ENCODE results near the gene MTF1. TPM values are rescaled to one million over a fixed set of nuclear protein-coding genes. Genes with fewer than 3 reads are reported as not detected.

MTF1 gene
- total RNA-seq, 1 donor from 2014 or later: 5.2 TPM

- no peaks in the 10 kb centered on the region for H3K27me3 ChIP-seq (ENCODE audit: control insufficient read depth, insufficient read depth, low read length)
- DNase-seq (ENCODE audit: low read depth): no peak
- H3K4me3 ChIP-seq (ENCODE audit: low read depth, low read length): no peak overlapping the region
- peaks cover 3% of the 10 kb centered on the region for H3K36me3 ChIP-seq (ENCODE audit: control insufficient read depth, insufficient read depth, low read length)
- peak; percentile 97 for TF ChIP-seq CTCF (IDR thresholded peaks at IDR 0.05; ENCODE audit: insufficient read depth, low read length, poor library complexity, severe bottlenecking)
Measured at GRCh38 chr1:37811027-37811655, 48.3 kb downstream of the MTF1 start.

- DNase-seq (ENCODE audit: low read depth): no peak
- Histone ChIP-seq H3K36me3 (ENCODE audit: control insufficient read depth, insufficient read depth, low read length) (peaks cover 3% of the 10 kb centered on the region), H3K4me3 (ENCODE audit: low read depth, low read length) (no peak overlapping the region), H3K27me3 (ENCODE audit: control insufficient read depth, insufficient read depth, low read length) (no peaks in the 10 kb centered on the region)
- no peak for TF ChIP-seq CTCF (IDR thresholded peaks at IDR 0.05; ENCODE audit: insufficient read depth, low read length, poor library complexity, severe bottlenecking)
Measured at GRCh38 chr1:37809942-37810341, 49.5 kb downstream of the MTF1 start.

- Histone ChIP-seq H3K36me3 (ENCODE audit: control insufficient read depth, insufficient read depth, low read length) (peaks cover 3% of the 10 kb centered on the region), H3K4me3 (ENCODE audit: low read depth, low read length) (peak overlapping the region; percentile 58), H3K27me3 (ENCODE audit: control insufficient read depth, insufficient read depth, low read length) (no peaks in the 10 kb centered on the region)
- DNase-seq (ENCODE audit: low read depth): no peak
- TF ChIP-seq CTCF (IDR thresholded peaks at IDR 0.05; ENCODE audit: insufficient read depth, low read length, poor library complexity, severe bottlenecking): no peak
Measured at GRCh38 chr1:37808369-37809319, 50.7 kb downstream of the MTF1 start.

- no peak for TF ChIP-seq CTCF (IDR thresholded peaks at IDR 0.05; ENCODE audit: insufficient read depth, low read length, poor library complexity, severe bottlenecking)
- Histone ChIP-seq H3K27me3 (ENCODE audit: control insufficient read depth, insufficient read depth, low read length) (no peaks in the 10 kb centered on the region), H3K36me3 (ENCODE audit: control insufficient read depth, insufficient read depth, low read length) (peaks cover 3% of the 10 kb centered on the region), H3K4me3 (ENCODE audit: low read depth, low read length) (peak within 1 kb of the TSS; percentile 58)
- DNase-seq (ENCODE audit: low read depth): peak; percentile 63
Measured at GRCh38 chr1:37807555-37808368, 51.6 kb downstream of the MTF1 start, which contains the start of the genes C1orf122 and YRDC. C1orf122 (plus strand) TSS chr1:37807790; CDS start chr1:37808405, 615 bp downstream. YRDC (minus strand) TSS chr1:37808208; CDS start chr1:37808180, 28 bp downstream.

GRCh38 chr1:37807220-37807554 lies 52.2 kb downstream of the MTF1 start:
- DNase-seq (ENCODE audit: low read depth): no peak
- H3K4me3 ChIP-seq (ENCODE audit: low read depth, low read length): peak overlapping the region; percentile 58
- peaks cover 3% of the 10 kb centered on the region for H3K36me3 ChIP-seq (ENCODE audit: control insufficient read depth, insufficient read depth, low read length)
- no peak for TF ChIP-seq CTCF (IDR thresholded peaks at IDR 0.05; ENCODE audit: insufficient read depth, low read length, poor library complexity, severe bottlenecking)
- H3K27me3 ChIP-seq (ENCODE audit: control insufficient read depth, insufficient read depth, low read length): no peaks in the 10 kb centered on the region

Data from kidney epithelial cell (primary cell).